ENCODE data around the gene UBAC1. TPM values are rescaled to one million over a fixed set of nuclear protein-coding genes. Genes with fewer than 3 reads are reported as not detected.

The UBAC1 gene
- total and polyA plus RNA-seq, 10 of the 15 experiments (the other 5 are each of a cell fraction or from before 2014, with no cell fraction given) = 16.7 to 54.6 (median 38.5) TPM

DNA sequence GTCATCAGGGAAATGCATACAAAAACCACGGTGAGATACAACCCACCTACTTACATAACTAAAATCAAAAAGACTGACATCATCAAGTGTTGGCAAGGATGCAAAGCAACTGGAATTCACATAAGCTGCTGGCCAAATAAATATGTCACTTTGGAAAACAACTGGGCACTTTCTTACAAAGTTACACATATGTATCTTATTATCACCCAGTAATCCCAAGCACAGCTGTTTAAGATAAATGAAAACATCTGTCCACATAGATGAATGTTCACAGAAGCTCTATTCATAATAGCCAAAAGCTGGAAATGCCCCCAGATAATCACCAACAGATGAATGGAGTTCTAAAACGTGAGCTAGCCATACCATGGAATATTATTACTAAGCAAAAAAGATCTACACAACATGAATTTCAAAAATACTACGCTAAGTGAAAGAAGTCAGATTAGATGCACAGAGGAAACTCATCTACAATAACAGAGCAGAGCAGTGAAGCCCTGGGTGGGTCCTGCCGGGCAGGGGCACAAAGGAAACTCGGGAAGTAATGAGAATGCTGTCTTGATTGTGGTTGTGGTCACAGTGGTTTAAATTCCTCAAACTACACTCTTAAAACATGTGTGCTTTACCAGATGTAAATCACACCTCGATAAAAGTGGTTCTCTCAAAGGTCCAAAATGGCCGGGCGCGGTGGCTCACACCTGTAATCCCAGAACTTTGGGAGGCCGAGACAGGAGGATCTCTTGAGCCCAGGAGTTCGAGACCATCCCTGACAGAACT lies 62.4 kb downstream of the UBAC1 start:
- BruUV-seq (replicated peaks) = no TSS peak
- no peaks in the 10 kb centered on the region; the same call in 1 of the 2 replicates for H4K20me1 ChIP-seq (ENCODE audit: control insufficient read depth, insufficient read depth)
- 61% methylated on average over 11 of the region's 11 CpGs for WGBS (ENCODE audit: insufficient coverage, insufficient replicate concordance, low lambda C conversion rate, missing lambda C conversion rate)
- FAIRE-seq (no peak), ATAC-seq (no peak), DNase-seq (ENCODE audit: low read depth, low spot score) (no peak)
- intact Hi-C loops (cut with micrococcal nuclease; ENCODE audit: unreplicated experiment) (no loop called here), in situ Hi-C loops (cut with MboI) (no loop called here)
- H3K79me2 ChIP-seq (ENCODE audit: control insufficient read depth, insufficient read depth, low read length) = peaks cover 49% of the 10 kb centered on the region
- H3K4me3 ChIP-seq = no peak overlapping the region
- no peaks in the 10 kb centered on the region; the same call in 2 of the 3 replicates for H3K9me3 ChIP-seq (replicated peaks; ENCODE audit: control insufficient read depth, insufficient read depth, low read length)
- ChIA-PET CTCF (interaction anchor here (0.6 to 0.9 kb wide), 2 partner anchors 9 to 24 kb away, joined by 3 to 4 read pairs; partner anchors contain the start of gene CAMSAP1), POLR2A (interaction anchor here (0.6 kb wide), 1 partner anchor 49 kb away, joined by 4 read pairs; no protein-coding TSS in a partner anchor), RAD21 (ENCODE audit: unreplicated experiment) (no interaction called here), SMC1A (ENCODE audit: uncharacterized antibody, unreplicated experiment) (no interaction called here)
- H3K27me3 ChIP-seq (replicated peaks in 1 of 2; ENCODE audit: control insufficient read depth in 2 of 2, insufficient read depth in 2 of 2, low read length in 1 of 2) = no peaks in the 10 kb centered on the region
- no peak overlapping the region for H3K4me2 ChIP-seq (ENCODE audit: control insufficient read depth, insufficient read depth)
- TF ChIP-seq TCF7 (IDR thresholded peaks at IDR 0.05; ENCODE audit: borderline replicate concordance) (no peak), RELA (IDR thresholded peaks at IDR 0.05; ENCODE audit: borderline replicate concordance, partially characterized antibody) (no peak), POLR2A (IDR thresholded peaks at IDR 0.05; ENCODE audit: low read depth, low read length) (no peak), EZH2 (IDR thresholded peaks at IDR 0.05; ENCODE audit: borderline replicate concordance, control insufficient read depth, low read depth, low read length) (no peak), RUNX3 (IDR thresholded peaks at IDR 0.05; ENCODE audit: low read length) (no peak), NFXL1 (IDR thresholded peaks at IDR 0.05; ENCODE audit: borderline replicate concordance) (no peak), ZSCAN29 (IDR thresholded peaks at IDR 0.05) (no peak), ZNF217 (IDR thresholded peaks at IDR 0.05) (no peak), PAX8 (IDR thresholded peaks at IDR 0.05) (no peak), IRF4 (IDR thresholded peaks at IDR 0.05; ENCODE audit: low read depth, low read length) (no peak), RB1 (IDR thresholded peaks at IDR 0.05; ENCODE audit: borderline replicate concordance) (no peak)
- TF ChIP-seq, protein P1, sequence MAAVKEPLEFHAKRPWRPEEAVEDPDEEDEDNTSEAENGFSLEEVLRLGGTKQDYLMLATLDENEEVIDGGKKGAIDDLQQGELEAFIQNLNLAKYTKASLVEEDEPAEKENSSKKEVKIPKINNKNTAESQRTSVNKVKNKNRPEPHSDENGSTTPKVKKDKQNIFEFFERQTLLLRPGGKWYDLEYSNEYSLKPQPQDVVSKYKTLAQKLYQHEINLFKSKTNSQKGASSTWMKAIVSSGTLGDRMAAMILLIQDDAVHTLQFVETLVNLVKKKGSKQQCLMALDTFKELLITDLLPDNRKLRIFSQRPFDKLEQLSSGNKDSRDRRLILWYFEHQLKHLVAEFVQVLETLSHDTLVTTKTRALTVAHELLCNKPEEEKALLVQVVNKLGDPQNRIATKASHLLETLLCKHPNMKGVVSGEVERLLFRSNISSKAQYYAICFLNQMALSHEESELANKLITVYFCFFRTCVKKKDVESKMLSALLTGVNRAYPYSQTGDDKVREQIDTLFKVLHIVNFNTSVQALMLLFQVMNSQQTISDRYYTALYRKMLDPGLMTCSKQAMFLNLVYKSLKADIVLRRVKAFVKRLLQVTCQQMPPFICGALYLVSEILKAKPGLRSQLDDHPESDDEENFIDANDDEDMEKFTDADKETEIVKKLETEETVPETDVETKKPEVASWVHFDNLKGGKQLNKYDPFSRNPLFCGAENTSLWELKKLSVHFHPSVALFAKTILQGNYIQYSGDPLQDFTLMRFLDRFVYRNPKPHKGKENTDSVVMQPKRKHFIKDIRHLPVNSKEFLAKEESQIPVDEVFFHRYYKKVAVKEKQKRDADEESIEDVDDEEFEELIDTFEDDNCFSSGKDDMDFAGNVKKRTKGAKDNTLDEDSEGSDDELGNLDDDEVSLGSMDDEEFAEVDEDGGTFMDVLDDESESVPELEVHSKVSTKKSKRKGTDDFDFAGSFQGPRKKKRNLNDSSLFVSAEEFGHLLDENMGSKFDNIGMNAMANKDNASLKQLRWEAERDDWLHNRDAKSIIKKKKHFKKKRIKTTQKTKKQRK (IDR thresholded peaks at IDR 0.05; ENCODE audit: low read depth, low read length) = no peak
- TF ChIP-seq, protein P2, sequence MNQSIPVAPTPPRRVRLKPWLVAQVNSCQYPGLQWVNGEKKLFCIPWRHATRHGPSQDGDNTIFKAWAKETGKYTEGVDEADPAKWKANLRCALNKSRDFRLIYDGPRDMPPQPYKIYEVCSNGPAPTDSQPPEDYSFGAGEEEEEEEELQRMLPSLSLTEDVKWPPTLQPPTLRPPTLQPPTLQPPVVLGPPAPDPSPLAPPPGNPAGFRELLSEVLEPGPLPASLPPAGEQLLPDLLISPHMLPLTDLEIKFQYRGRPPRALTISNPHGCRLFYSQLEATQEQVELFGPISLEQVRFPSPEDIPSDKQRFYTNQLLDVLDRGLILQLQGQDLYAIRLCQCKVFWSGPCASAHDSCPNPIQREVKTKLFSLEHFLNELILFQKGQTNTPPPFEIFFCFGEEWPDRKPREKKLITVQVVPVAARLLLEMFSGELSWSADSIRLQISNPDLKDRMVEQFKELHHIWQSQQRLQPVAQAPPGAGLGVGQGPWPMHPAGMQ (IDR thresholded peaks at IDR 0.05; ENCODE audit: borderline replicate concordance) = no peak
- no peak overlapping the region for H3K9ac ChIP-seq (ENCODE audit: control insufficient read depth, insufficient read depth, low read length)
- no peaks in the 10 kb centered on the region for H3K36me3 ChIP-seq (ENCODE audit: control insufficient read depth in 2 of 2, insufficient read depth in 2 of 2, low read length in 1 of 2)
- H2AFZ ChIP-seq (ENCODE audit: control insufficient read depth, low read depth, low read length) = no peak overlapping the region
- no peak overlapping the region for H3K27ac ChIP-seq (ENCODE audit: control insufficient read depth, insufficient read depth)
- 0 out of 2 replicates have a peak, but pooled peaks cover 3% of the 10 kb centered on the region for H3K4me1 ChIP-seq (ENCODE audit: control insufficient read depth, insufficient read depth, low read length)
